GM18868 (cell line): ENCODE measurements around the gene HSBP1L1.
A peak's percentile ranks its signal among the peaks of the same experiment; 100 is the strongest.

Experiments
- ATAC-seq: cut with Tn5 transposase; IDR thresholded peaks from one replicate; pipeline ENCODE4 v1.9.1; 2021; ENCODE audit warnings: mild to moderate bottlenecking, moderate library complexity; ENCODE audit not compliant: unreplicated experiment

Gene HSBP1L1

DNA sequence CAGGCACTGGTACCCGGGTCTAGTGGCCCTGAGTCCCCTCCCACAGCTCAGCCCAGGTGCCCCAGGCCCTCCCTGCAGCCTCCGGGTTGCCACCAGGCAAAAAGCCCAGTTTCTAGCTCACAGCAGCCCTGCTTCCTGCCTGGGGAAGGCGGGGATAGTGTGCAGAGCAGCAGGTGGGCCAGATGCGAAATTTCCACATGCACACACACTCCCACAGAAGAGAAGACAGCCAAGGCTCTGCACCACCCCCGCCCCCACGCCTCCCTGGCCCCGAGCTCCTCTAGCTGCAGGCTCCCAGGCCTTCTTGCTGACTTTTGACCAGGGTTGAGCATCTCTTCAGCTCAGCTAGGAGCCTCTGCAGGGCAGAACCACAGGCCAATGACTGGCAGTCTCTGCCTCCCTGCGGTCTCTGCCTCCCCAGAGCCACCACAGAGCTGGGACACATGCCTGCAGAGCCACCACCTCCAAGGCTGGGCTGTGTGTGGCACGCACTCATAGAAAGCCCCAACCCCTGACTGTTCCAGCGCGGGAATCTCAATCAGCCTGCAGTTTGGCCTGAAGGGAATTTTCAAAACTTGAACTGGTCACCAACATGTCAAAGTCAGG, 20.2 kb upstream of the HSBP1L1 start:
- ATAC-seq, result peak; percentile 84

DNA sequence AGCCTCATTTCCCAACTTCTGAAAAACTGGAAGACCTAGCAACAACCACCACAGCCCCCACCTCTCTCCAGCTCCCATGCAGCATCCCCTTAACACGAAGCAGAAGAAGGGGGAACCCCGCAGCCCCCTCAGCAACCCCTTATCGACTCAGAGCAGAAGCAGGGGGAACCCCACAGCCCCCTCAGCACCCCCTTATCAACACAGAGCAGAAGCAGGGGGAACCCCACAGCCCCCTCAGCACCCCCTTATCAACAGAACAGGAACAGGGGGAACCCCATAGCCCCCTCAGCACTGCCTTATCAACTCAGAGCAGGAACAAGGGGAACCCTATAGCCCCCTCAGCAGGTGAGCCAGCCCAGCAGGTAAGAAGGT, 19.7 kb upstream of the HSBP1L1 start:
- ATAC-seq, result peak; percentile 33

DNA sequence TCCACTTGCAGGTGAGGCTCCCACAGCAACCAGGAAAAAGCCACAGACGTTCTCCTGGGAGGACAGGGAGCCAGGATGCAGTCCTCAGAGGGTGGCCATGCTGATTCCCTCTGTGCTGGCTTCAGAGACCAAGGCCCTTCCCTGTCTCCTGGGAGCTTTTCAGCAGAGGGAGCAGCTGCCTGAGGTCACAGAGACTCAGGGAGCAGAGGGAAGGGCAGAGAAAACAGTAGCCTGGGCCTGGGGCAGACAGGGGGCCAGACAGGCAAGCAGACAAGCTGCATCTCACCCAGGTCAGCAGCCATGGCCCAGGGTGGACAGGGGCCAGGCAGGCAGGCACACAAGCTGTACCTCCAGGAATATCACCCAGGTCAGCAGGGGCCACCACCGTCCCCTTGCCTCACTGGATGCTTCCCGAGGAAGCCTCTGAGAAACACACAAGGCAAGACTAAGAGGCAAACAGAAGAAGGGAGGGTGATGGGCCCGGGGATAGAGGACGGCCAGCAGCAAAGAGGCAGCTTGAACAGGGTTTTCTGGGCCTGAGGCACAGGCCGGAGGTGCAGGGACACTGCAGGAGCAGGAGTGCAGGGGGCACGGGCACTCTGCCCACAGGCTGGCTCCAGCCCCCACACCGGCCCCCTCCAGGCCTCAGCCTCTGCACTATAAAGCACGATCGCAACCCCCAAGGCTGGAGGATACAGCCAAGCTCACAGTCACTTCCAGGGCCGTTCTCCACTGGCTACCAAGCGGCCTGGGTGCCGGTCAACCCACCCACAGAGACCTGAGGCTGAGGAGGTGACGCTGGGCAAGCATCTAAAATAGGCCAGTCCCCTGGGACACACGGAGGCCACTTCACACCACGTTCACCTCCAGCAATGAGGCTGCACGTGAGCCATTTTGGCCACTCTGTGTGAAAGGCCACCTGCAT, 19.1 kb upstream of the HSBP1L1 start:
- ATAC-seq, result no peak

DNA sequence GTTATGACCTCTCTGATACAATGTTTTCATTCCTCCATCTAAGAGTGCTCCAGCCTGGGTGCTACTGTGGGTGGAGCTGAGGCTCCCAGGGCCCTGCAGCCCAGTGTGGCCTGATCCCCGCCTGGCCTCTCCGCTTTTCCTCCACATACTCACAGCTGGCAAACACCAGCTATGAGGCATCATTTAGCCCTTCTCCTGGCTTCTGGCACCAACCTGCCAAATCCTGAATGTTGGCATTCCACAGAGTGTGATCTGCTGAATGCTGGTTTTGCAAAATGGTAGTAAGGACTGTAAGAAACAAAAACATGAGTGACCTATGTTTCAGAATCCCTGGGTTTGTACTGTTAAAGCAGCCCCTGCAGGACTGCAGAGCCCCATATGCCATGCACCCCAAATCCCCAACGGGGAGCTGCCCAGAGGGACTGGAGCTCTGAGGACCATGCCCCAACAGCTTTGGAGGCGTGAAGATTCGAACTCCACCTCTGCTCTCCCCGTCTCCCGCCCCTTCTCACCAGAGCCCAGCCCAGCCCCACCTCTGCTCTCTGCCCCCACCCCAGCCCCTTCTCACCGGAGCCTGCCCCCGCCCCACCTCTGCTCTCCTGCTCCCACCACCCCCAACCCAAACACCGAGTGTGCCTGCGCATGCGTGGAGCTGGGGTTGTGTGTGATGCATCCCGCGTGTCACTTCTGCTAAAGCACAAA, 17.2 kb upstream of the HSBP1L1 start:
- ATAC-seq, result no peak

DNA sequence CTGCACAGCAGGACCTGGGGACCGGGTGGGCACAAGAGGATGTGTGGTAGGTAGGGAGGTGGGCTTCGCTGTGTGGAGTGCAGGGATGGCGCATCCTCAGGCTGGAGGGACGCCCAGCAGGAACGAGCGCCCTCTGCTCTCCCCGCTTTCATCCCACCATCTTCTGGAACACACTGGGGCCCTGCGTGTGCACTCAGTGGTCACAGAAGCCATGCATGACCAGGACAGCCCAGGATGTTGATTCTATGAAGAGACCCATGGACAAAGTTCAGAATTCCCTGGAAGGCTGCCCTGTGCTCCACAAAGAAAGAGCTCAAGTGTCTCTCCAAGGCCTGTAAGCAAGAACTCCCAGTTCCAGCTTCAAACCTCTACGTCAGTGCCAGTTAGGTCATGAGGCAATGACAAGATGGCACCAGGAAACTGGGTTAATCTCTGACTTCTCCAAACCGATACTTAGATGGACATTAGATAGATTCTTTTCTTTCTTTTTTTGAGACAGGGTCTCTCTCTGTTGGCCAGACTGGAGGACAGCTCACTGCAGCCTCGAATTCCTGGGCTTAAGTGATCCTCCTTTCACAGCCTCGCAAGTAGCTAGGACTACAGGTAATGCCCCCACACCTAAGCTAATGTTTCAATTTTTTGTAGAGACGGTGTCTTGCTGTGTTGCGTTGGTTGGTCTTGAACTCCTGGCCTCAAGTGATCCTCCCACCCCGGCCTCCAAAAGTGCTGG, 16.4 kb upstream of the HSBP1L1 start:
- ATAC-seq, result no peak

DNA sequence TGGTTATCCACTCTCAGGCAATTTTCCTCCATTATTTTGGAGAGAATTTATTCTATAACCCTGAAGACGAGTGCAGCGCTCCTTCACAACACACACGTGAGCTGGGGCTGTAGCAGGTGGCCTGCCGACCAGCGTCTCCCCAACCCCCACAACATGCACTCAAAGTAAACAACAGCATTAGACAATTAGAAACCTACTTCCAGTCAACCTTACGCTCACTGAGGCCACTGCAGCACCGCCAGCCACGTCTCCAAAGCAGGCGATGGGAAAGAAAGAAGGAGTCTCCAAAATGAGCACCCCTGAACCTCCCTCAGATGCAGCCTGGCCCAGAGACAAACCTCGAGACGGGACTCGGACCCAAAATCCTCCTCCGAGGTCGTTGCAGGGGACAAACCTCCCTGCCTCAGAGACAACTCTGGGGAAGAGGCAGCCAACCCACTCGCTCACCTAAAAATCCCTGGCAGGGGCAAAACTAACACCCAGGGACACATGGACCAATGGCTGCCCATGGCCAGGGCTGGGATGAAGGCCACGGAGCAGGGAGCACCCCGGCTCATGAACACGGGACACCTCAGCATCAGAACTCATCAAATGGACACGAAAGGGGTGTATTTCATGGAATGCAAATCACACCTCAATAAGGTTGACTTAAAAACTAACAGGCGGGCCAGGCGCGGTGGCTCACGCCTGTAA, 15.6 kb upstream of the HSBP1L1 start:
- no peak for ATAC-seq

DNA sequence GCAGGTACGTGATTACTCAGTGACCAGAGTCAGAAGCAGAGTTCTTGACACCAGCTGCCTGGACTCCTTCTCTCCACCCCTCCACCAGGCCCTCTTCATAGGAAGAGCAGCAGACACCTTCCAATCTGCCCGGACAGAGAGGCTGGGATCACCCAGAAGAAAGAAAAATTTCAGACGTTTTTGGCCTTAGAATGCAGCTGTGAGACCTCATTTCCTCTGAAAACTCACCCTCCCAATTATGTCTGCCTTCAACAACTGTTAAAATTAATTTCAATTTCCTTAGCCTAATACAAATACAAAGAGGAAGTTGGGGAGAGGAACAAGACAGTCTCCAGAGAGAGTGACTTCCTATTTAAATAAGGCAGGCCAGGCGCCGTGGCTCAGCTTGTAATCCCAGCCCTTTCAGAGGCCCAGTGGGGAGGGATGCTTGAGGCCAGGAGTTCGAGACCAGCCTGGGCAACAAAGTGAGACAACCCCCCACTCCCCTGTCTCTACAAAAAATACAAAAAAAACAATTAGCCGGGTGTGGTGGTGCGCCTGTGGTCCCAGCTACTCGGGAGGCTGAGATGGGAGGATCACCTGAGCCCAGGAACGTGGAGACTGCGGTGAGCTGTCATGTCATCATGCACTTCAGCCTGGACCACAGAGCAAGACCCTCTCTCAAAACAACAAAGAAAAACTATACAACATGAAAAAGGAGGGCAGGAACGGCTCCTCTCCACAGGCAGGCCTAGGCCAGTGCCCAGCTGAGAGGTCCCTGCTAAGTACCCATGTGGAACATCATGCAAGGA, 14.6 kb upstream of the HSBP1L1 start:
- no peak for ATAC-seq

DNA sequence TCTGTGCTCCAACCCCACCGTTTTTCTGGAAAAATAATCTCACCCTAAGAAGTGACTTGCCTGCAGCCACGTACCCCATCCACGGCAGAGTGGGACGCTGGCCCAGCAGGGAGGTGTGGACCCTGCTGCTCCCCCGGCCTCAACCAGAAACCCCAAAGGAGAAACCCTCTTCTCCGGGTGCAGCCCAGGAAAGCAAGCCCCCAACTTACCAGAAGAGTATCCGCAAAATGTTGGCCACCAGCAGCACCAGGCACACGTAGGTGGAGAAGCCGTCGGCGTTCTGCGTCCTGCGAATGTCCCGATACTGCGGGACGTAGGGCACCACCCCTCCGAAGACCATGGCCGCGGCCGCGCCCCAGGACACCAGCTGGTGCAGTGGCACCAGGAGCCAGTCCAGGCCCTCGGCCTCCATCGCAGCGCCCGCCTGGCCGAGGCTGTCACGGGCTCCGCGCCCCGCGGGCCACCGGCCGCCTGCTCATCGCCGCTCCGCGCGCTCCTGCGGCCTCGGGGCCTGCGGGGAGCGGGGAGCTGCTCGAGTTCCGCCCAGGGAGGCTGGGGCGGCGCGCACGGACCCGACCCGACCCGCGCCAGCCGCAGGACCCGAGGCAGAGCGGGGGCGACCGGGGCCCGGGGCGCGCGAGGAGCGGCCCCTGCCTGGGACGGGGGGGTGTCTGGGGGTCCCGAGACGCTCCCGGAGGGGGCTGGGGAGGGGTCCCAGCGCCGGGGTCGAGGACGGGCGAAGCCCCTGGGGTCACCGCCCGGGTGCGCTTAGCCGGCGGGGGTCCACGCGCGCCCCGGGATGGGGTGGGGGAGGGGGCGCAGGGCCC, 13.7 kb upstream of the HSBP1L1 start:
- no peak for ATAC-seq

DNA sequence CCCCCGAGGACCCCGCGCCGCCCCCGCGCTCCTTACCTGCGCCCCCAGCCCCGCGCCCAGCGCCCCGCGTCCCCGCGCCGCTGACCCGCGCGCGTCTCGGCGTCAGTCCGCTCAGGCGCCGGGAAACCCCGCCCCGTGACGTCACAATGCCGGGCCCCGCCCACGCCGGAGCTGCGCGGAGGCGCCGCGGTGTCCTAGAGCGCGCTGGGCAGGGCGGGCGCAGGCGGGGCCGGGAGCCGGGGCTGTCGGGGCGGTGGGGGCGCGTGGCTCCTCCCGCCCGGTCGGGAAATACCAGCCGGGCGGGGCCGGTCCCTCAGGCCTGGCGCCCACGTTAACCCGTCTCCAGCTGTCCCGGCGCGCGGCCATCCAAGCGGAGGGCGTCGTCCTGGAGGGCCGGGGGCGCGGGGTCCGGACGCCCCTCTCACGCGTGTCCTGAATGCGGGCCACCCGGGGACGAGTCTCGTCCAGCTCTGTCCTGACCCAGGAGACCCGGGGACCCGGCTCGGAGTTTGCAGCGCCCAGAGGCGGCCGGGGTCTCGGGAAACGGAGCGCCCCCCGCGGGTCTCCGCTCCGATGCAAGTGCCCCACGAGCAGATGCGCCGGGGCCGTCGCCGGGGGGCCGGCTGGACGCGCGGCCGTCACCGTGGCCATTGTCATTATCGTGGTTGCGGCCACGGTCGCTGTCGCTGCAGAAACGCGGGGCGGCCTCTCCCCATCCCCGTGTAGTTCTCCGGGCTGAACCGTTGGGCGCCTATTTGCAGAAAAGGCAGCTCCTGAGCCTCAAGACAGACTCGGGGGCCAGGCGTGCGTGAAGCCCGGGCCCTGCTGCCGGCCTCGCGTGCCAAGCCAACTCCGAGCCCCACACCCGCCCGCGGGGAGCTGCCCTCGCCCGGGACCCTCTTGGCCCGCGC, 12.6 kb upstream of the HSBP1L1 start, which contains the start of gene SLC66A2:
Gene SLC66A2 (minus strand): TSS at position 109 of the 911 bp plus-strand sequence. CDS start 727 bp downstream, outside the sequence.
- peak; percentile 80 for ATAC-seq

DNA sequence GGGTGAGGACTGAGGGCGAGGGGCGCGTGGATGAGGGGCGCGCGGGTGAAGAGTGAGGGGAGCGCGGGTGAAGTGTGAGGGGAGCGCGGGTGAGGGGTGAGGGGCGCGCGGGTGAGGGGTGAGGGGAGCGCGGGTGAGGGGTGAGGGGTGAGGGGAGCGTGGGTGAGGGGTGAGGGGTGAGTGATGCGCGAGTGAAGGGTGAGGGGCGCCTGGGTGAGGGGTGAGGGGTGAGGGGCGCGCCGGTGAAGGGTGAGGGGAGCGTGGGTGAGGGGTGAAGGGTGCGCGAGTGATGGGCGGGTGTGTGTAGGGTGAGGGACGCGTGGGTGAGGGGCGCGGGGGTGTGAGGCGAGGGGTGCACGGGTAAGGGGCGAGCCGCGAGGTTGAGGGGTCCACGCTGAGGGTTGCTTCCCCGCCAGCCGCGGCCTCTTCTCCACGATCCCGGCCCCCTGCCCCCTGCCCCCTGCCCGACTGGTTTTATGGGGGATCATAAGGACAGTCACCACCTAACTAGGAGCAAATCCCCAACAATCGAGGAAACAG, 11.9 kb upstream of the HSBP1L1 start:
- ATAC-seq, result no peak

DNA sequence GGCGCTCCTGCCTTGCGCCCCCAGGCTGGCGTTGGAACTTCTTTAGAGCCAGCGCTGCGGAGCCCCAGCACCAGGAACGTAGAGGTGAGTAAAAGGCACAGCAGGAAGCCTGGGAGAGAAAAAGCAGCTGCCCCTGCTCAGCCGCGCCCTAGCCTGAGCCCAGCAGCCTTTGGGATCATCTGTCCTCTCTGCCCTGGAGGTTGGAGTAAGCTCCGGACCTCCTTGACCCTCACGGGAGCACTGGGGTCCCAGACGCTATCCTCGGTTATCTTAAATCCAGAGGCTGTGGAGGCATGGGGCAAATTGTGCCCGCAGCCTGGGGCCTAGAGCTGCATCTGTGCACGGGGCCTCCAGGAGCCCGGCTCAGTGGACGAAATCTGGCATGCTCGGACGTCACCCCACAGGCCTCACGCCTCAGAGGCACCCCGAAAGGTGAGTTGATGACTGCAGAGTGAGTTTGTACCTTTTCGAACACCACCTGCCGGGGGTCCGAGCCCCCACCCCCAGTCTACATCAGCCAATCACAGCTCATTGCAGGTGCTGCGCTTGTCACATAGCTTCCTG, 11.4 kb upstream of the HSBP1L1 start:
- ATAC-seq, result no peak

DNA sequence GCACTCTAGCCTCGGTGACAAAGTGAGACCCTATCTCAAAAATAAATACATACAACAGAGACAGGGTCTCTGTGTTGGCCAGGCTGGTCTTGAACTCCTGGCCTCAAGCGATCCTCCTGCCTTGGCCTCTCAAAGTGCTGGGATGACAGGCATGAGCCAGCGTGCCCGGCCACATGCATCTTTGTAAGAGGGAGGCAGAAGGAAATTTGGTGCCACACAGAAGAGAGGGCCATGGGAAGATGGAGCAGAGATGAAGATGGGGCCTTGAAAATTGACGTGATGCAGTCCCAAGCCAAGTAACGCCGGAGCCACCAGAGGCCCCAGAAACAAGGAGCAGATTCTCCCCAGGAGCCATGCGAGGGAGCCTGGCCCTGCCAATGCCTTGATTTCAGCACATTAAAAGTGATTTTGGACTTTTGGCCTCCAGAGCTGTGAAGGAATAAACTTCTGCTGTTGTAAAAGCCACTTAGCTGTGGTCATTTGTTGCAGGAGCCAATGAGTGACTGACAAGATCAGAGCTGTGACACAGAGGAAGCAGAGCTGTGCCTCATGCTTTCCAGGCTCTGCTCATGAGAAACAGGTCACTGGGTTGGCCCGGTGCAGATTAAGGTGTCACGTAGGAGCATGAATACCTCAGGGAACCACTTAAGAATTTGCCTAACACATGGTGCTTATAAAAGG, 10.3 kb upstream of the HSBP1L1 start:
- ATAC-seq, result no peak

DNA sequence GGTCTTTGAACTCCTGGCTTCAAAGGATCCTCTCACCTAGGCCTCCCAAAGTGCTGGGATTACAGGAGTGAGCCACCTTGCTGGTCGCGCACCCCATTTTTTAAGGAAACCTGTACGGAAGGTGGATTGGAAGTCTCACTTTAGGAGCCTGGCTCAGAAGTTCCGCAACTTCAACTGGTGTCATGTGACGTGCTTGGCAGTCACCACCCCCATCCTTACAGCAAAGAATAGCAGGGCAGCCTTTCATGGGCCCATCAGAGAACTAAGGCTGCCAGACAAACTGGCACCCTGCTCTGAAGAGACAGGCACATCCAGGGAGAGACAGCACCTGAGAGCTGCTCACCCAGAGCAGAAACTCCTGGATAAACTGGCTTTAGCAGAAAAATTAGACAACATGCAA, 9.7 kb upstream of the HSBP1L1 start:
- ATAC-seq, result no peak

DNA sequence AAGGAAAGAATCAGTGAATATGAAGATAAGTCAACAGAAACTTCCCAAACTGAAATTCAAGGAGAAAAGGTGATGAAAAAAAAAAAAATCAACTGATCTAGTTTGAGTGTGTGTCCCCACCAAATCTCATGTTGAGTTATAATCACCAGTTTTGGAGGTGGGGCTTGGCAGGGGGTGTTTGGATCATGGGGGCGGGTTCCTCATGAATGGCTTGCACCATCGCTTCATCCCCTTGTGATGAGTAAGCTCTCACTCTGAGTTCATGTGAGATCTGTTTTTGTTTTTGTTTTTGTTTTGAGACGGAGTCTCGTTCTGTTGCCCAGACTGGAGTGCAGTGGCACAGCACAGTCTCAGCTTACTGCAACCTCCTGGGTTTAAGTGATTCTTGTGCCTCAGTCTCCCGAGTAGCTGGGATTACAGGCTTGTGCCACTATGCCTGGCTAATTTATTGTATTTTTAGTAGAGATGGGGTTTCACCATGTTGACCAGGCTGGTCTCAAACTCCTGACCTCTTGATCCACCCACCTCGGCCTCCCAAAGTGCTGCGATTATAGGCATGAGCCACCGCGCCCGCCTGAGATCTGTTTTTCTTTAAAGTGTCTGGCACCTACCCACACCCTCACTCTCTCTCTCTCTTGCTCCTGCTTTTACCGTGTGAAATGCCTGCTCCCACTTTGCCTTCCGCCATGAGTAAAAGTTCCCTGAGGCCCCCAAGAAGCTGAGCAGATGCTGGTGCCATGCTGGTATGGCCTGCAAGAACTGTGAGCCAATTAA, 9.0 kb upstream of the HSBP1L1 start:
- no peak for ATAC-seq

DNA sequence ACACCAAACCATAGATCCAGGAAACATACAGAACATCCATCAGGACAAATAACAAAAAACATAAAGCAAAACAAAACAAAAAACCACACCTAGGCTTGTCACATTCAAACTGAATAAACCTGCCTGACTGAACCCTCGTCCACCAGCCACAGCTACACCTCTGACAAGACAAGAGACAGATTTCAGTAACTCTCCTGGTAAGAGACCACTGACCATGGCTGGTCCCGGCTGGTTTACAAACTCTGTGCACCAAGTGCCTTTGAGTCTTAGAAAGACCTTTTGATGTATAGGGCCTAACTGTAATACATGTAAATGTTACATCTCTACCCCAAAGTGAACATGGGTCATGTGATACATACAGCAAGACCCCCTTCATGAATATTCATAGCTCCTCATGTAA, 8.2 kb upstream of the HSBP1L1 start:
- no peak for ATAC-seq

DNA sequence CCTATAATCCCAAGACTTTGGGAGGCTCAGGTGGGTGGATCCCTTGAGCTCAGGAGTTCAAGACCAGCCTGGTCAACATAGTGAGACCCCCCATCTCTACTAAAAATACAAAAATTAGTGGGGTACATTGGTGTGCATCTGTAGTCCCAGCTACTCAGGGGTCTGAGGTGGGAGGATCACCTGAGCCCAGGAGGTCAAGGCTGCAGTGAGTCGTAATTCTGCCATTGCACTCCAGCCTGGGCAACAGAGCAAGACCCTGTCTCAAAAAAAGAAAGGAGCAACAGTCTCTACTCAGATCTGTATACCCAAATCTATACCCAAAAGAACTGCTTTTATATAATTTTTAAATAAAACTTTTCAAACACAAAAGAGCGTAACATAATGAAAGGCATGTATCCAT, 5.5 kb upstream of the HSBP1L1 start:
- no peak for ATAC-seq
